CD8-positive, alpha-beta memory T cell (primary cell): ENCODE results near the gene PPP1R7. TPM values are rescaled to one million over a fixed set of nuclear protein-coding genes. Genes with fewer than 3 reads are reported as not detected.

ENCODE experiments used
- CTCF ChIA-PET: fragments of 350-600 bp; sonication (Branson Sonifier 250); formaldehyde crosslinking; loops from one replicate; lab custom pipeline; 2021; ENCODE audit warnings: antibody characterized with exemption; lab: Charles Lee
- POLR2A ChIA-PET: fragments of 350-600 bp; sonication (Branson Sonifier 250); formaldehyde crosslinking; loops from one replicate; lab custom pipeline; 2021; ENCODE audit warnings: antibody characterized with exemption; lab: Charles Lee
- DNase-seq, 5 donors: peaks; one replicate each; pipeline versions ENCODE4 v3.0.0 to v3.0.0-alpha.2; 2020 to 2022; ENCODE audit warnings: mixed read lengths in 1 of 5
- H3K27ac ChIP-seq: one replicate; pipeline ENCODE4 v1.7.0; 2013; ENCODE audit warnings: low read depth, mild to moderate bottlenecking, low read length, moderate library complexity
- H3K27me3 ChIP-seq: 2 replicates; pipeline ENCODE4 v1.7.0; 2013; ENCODE audit warnings: low read length, mild to moderate bottlenecking; ENCODE audit not compliant: insufficient read depth, poor library complexity, severe bottlenecking
- H3K36me3 ChIP-seq: 2 replicates; pipeline ENCODE4 v1.7.0; 2013; ENCODE audit warnings: mild to moderate bottlenecking, low read length, moderate library complexity; ENCODE audit not compliant: insufficient read depth
- H3K4me1 ChIP-seq: 2 replicates; pipeline ENCODE4 v1.7.0; 2013; ENCODE audit warnings: mild to moderate bottlenecking, low read length, moderate library complexity; ENCODE audit not compliant: insufficient read depth
- H3K4me3 ChIP-seq: 2 replicates; pipeline ENCODE4 v1.7.0; 2013; ENCODE audit warnings: mild to moderate bottlenecking, low read length
- H3K9me3 ChIP-seq: 2 replicates; pipeline ENCODE4 v1.7.0; 2013; ENCODE audit warnings: mild to moderate bottlenecking, low read length
- H3K27ac Mint-ChIP-seq, 8 donors: one replicate each; pipeline ENCODE4 v1.8.0; 2020 to 2021; ENCODE audit warnings: mixed read lengths in 8 of 8, mild to moderate bottlenecking in 6 of 8, inconsistent platforms in 3 of 8, moderate library complexity in 3 of 8
- H3K27me3 Mint-ChIP-seq, 2 donors: one replicate each; pipeline ENCODE4 v1.8.0; 2020 to 2021; ENCODE audit warnings: mixed read lengths in 2 of 2, mild to moderate bottlenecking in 1 of 2, moderate library complexity in 1 of 2
- H3K36me3 Mint-ChIP-seq, 3 donors: one replicate each; pipeline ENCODE4 v1.8.0; 2020 to 2021; ENCODE audit warnings: mixed read lengths in 3 of 3, inconsistent platforms in 1 of 3, mild to moderate bottlenecking in 1 of 3
- H3K4me1 Mint-ChIP-seq, 3 donors: one replicate each; pipeline ENCODE4 v1.8.0; 2020 to 2021; ENCODE audit warnings: mixed read lengths in 3 of 3, inconsistent platforms in 1 of 3, mild to moderate bottlenecking in 1 of 3
- H3K4me3 Mint-ChIP-seq, 7 donors: one replicate each; pipeline ENCODE4 v1.8.0; 2020 to 2021; ENCODE audit warnings: mixed read lengths in 7 of 7, mild to moderate bottlenecking in 6 of 7, moderate library complexity in 4 of 7, inconsistent platforms in 2 of 7
- H3K9me3 Mint-ChIP-seq, 5 donors: one replicate each; pipeline ENCODE4 v1.8.0; 2020 to 2022; ENCODE audit warnings: mixed read lengths in 5 of 5, mild to moderate bottlenecking in 3 of 5, moderate library complexity in 2 of 5, inconsistent platforms in 1 of 5
- polyA plus RNA-seq: library from polyadenylated mRNA; unstranded; fragments of 300-500 nt; fragmentation: Illumina TruSeq; gene quantifications from one replicate; pipeline ENCODE4 v1.2.3, GENCODE V29; 2021
- total RNA-seq, 2 experiments: library from RNA; stranded (reverse); gene quantifications; one replicate each; pipeline ENCODE4 v1.2.3, GENCODE V29; 2021

PPP1R7 gene
- total and polyA plus RNA-seq, 3 experiments from 2014 or later = 82.6 to 132 (median 87.2) TPM

- Histone ChIP-seq H3K4me1 (no peaks in the 10 kb centered on the region), H3K27me3 (no peaks in the 10 kb centered on the region), H3K36me3 (no peaks in the 10 kb centered on the region), H3K27ac (no peak overlapping the region), H3K9me3 (no peaks in the 10 kb centered on the region), H3K4me3 (no peak overlapping the region)
- Mint-ChIP-seq H3K4me1 (no peaks in the 10 kb centered on the region), H3K4me3 (no peak overlapping the region), H3K27me3 (peaks cover 0 to 2% of the 10 kb centered on the region in 2 donors), H3K9me3 (no peaks in the 10 kb centered on the region), H3K27ac (no peak overlapping the region), H3K36me3 (no peaks in the 10 kb centered on the region)
- DNase-seq = no peak
- POLR2A ChIA-PET = interaction anchor here (0.5 kb wide), 1 partner anchor 126 kb away, joined by 3 read pairs; no protein-coding TSS in a partner anchor
- CTCF ChIA-PET = no interaction called here
These were observed 54.2 kb downstream of the PPP1R7 start for GRCh38 chr2:241204490-241204889.

GRCh38 chr2:241205086-241205485 lies 54.8 kb downstream of the PPP1R7 start:
- DNase-seq = no peak
- Mint-ChIP-seq H3K27ac (peak overlapping the region in 2 of 8 donors; percentile 36 to 60), H3K27me3 (peaks cover 0 to 2% of the 10 kb centered on the region in 2 donors), H3K4me1 (no peaks in the 10 kb centered on the region), H3K9me3 (no peaks in the 10 kb centered on the region), H3K4me3 (no peak overlapping the region), H3K36me3 (no peaks in the 10 kb centered on the region)
- Histone ChIP-seq H3K9me3 (no peaks in the 10 kb centered on the region), H3K36me3 (no peaks in the 10 kb centered on the region), H3K27ac (no peak overlapping the region), H3K4me3 (no peak overlapping the region), H3K27me3 (no peaks in the 10 kb centered on the region), H3K4me1 (no peaks in the 10 kb centered on the region)
- POLR2A ChIA-PET = interaction anchor here (0.5 kb wide), 1 partner anchor 127 kb away, joined by 3 read pairs; no protein-coding TSS in a partner anchor
- CTCF ChIA-PET = no interaction called here

- H3K36me3 ChIP-seq = no peaks in the 10 kb centered on the region
- no peak overlapping the region for H3K27ac Mint-ChIP-seq
- no peak overlapping the region for H3K4me3 Mint-ChIP-seq
- no peaks in the 10 kb centered on the region for H3K9me3 Mint-ChIP-seq
- ChIA-PET CTCF (no interaction called here), POLR2A (no interaction called here)
- no peaks in the 10 kb centered on the region for H3K4me1 Mint-ChIP-seq
- H3K4me1 ChIP-seq = no peaks in the 10 kb centered on the region
- H3K9me3 ChIP-seq = no peaks in the 10 kb centered on the region
- no peaks in the 10 kb centered on the region for H3K36me3 Mint-ChIP-seq
- no peaks in the 10 kb centered on the region for H3K27me3 ChIP-seq
- H3K27me3 Mint-ChIP-seq = peaks cover 0 to 4% of the 10 kb centered on the region in 2 donors
- no peak for DNase-seq
- H3K4me3 ChIP-seq = no peak overlapping the region
- no peak overlapping the region for H3K27ac ChIP-seq
These were observed 56.9 kb downstream of the PPP1R7 start for GRCh38 chr2:241207151-241207550.

GRCh38 chr2:241207641-241208040 lies 57.4 kb downstream of the PPP1R7 start:
- DNase-seq = no peak
- POLR2A ChIA-PET = no interaction called here
- no peak overlapping the region for H3K4me3 Mint-ChIP-seq

GRCh38 chr2:241208058-241208457 lies 57.8 kb downstream of the PPP1R7 start:
- ChIA-PET POLR2A (no interaction called here), CTCF (no interaction called here)
- Histone ChIP-seq H3K27ac (no peak overlapping the region), H3K36me3 (no peaks in the 10 kb centered on the region), H3K27me3 (no peaks in the 10 kb centered on the region), H3K4me1 (no peaks in the 10 kb centered on the region), H3K9me3 (no peaks in the 10 kb centered on the region), H3K4me3 (no peak overlapping the region)
- Mint-ChIP-seq H3K27ac (peak overlapping the region in 1 of 8 donors; percentile 40), H3K9me3 (no peaks in the 10 kb centered on the region), H3K36me3 (no peaks in the 10 kb centered on the region), H3K4me3 (no peak overlapping the region), H3K4me1 (no peaks in the 10 kb centered on the region), H3K27me3 (peaks cover 0 to 4% of the 10 kb centered on the region in 2 donors)
- DNase-seq = no peak

More at GRCh38 chr2:241207641-241208040, 57.4 kb downstream of the PPP1R7 start:
- H3K4me3 ChIP-seq = no peak overlapping the region
- peaks cover 0 to 4% of the 10 kb centered on the region in 2 donors for H3K27me3 Mint-ChIP-seq
- H3K27me3 ChIP-seq = no peaks in the 10 kb centered on the region
- CTCF ChIA-PET = no interaction called here
- H3K9me3 Mint-ChIP-seq = no peaks in the 10 kb centered on the region
- no peaks in the 10 kb centered on the region for H3K36me3 ChIP-seq
- no peaks in the 10 kb centered on the region for H3K4me1 Mint-ChIP-seq
- no peaks in the 10 kb centered on the region for H3K36me3 Mint-ChIP-seq
- no peaks in the 10 kb centered on the region for H3K4me1 ChIP-seq
- H3K27ac Mint-ChIP-seq = no peak overlapping the region
- no peak overlapping the region for H3K27ac ChIP-seq
- H3K9me3 ChIP-seq = no peaks in the 10 kb centered on the region

GRCh38 chr2:241209271-241209670 lies 59.0 kb downstream of the PPP1R7 start:
- Mint-ChIP-seq H3K27me3 (peaks cover 0 to 4% of the 10 kb centered on the region in 2 donors), H3K27ac (no peak overlapping the region), H3K4me3 (no peak overlapping the region), H3K36me3 (no peaks in the 10 kb centered on the region), H3K9me3 (no peaks in the 10 kb centered on the region), H3K4me1 (no peaks in the 10 kb centered on the region)
- ChIA-PET POLR2A (no interaction called here), CTCF (no interaction called here)
- Histone ChIP-seq H3K4me3 (no peak overlapping the region), H3K4me1 (no peaks in the 10 kb centered on the region), H3K27ac (no peak overlapping the region), H3K36me3 (no peaks in the 10 kb centered on the region), H3K9me3 (no peaks in the 10 kb centered on the region), H3K27me3 (no peaks in the 10 kb centered on the region)
- DNase-seq = no peak

GRCh38 chr2:241211276-241211675 lies 61.0 kb downstream of the PPP1R7 start:
- no peaks in the 10 kb centered on the region for H3K4me1 ChIP-seq
- H3K36me3 ChIP-seq = no peaks in the 10 kb centered on the region
- H3K9me3 Mint-ChIP-seq = no peaks in the 10 kb centered on the region
- H3K4me3 Mint-ChIP-seq = no peak overlapping the region
- ChIA-PET POLR2A (no interaction called here), CTCF (no interaction called here)
- H3K27ac Mint-ChIP-seq = peak overlapping the region in 2 of 8 donors; percentile 69 to 71
- H3K36me3 Mint-ChIP-seq = no peaks in the 10 kb centered on the region
- H3K9me3 ChIP-seq = no peaks in the 10 kb centered on the region
- no peaks in the 10 kb centered on the region for H3K27me3 ChIP-seq
- H3K27ac ChIP-seq = no peak overlapping the region
- DNase-seq = no peak
- peaks cover 0 to 4% of the 10 kb centered on the region in 2 donors for H3K27me3 Mint-ChIP-seq
- H3K4me3 ChIP-seq = no peak overlapping the region
- H3K4me1 Mint-ChIP-seq = no peaks in the 10 kb centered on the region

GRCh38 chr2:241213041-241213440 lies 62.8 kb downstream of the PPP1R7 start:
- no peak overlapping the region for H3K4me3 Mint-ChIP-seq
- H3K27me3 Mint-ChIP-seq = peaks cover 0 to 2% of the 10 kb centered on the region in 2 donors
- POLR2A ChIA-PET = no interaction called here
- no peaks in the 10 kb centered on the region for H3K9me3 Mint-ChIP-seq
- no peak overlapping the region for H3K27ac Mint-ChIP-seq
- H3K27ac ChIP-seq = no peak overlapping the region
- no peaks in the 10 kb centered on the region for H3K36me3 ChIP-seq
- H3K9me3 ChIP-seq = no peaks in the 10 kb centered on the region
- no peaks in the 10 kb centered on the region for H3K36me3 Mint-ChIP-seq
- H3K27me3 ChIP-seq = no peaks in the 10 kb centered on the region
- CTCF ChIA-PET = interaction anchor here (1.2 kb wide), 1 partner anchor 136 kb away, joined by 3 read pairs; no protein-coding TSS in a partner anchor
- no peaks in the 10 kb centered on the region for H3K4me1 ChIP-seq
- peaks cover 0 to 7% (median 0%) of the 10 kb centered on the region in 3 donors for H3K4me1 Mint-ChIP-seq
- DNase-seq = no peak
- H3K4me3 ChIP-seq = no peak overlapping the region
